ENCODE data around the gene HSH2D.
"Not testable (repeated sequence)": the region's sequence is repeated elsewhere in the genome, so short reads cannot be mapped to it uniquely, and the experiment has no call there.

HSH2D gene

GRCh38 chr19:16164222-16164890 lies 20.9 kb downstream of the HSH2D start:
- TF ChIP-seq, protein P1, sequence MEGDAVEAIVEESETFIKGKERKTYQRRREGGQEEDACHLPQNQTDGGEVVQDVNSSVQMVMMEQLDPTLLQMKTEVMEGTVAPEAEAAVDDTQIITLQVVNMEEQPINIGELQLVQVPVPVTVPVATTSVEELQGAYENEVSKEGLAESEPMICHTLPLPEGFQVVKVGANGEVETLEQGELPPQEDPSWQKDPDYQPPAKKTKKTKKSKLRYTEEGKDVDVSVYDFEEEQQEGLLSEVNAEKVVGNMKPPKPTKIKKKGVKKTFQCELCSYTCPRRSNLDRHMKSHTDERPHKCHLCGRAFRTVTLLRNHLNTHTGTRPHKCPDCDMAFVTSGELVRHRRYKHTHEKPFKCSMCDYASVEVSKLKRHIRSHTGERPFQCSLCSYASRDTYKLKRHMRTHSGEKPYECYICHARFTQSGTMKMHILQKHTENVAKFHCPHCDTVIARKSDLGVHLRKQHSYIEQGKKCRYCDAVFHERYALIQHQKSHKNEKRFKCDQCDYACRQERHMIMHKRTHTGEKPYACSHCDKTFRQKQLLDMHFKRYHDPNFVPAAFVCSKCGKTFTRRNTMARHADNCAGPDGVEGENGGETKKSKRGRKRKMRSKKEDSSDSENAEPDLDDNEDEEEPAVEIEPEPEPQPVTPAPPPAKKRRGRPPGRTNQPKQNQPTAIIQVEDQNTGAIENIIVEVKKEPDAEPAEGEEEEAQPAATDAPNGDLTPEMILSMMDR (IDR thresholded peaks at IDR 0.05; ENCODE audit: insufficient read depth, low read depth, low read length, missing control alignments) = no peak
- no peak for DNase-seq (ENCODE audit: low read depth)
- no peak overlapping the region for H3K4me3 ChIP-seq (ENCODE audit: low read length)

- DNase-seq (ENCODE audit: low read depth) = no peak
- H3K4me3 ChIP-seq (ENCODE audit: low read length) = no peak overlapping the region
- TF ChIP-seq, protein P1 (IDR thresholded peaks at IDR 0.05; ENCODE audit: insufficient read depth, low read depth, low read length, missing control alignments) = no peak
Measured at GRCh38 chr19:16166417-16166816, 22.9 kb downstream of the HSH2D start.

- TF ChIP-seq, protein P1 (IDR thresholded peaks at IDR 0.05; ENCODE audit: insufficient read depth, low read depth, low read length, missing control alignments) = no peak
- no peak overlapping the region for H3K4me3 ChIP-seq (ENCODE audit: low read length)
- no peak for DNase-seq (ENCODE audit: low read depth)
Measured at GRCh38 chr19:16167055-16167454, 23.6 kb downstream of the HSH2D start.

DNA sequence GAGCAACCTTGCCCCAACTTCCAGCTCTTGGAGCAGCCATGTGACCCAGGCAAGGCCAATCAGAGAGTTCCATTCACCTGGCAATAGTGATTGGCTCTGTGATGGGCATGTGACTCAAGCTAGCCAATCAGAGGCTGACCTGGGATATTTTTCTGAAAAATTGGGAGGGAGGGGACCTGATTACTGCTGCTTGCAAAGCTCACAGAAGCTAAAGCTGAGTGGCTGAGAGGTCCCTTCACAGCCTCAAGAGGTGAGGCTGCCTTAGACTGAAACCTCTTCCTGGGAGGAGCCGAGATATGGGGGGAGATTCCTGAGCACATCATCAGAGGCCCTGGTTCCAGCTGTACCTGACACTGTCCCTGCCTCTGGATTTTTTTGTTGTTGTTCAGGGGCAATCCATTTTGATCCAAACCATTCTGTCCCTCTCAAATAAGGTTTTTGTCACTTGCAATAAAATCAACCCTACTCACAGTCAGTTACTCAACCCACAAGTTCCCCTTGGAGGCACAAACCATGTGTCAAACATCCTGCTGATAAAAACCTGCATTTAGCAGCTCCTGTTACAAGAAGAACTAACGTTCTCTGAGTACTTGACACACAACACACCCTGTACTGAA lies 25.1 kb downstream of the HSH2D start:
- TF ChIP-seq, protein P1 (IDR thresholded peaks at IDR 0.05; ENCODE audit: insufficient read depth, low read depth, low read length, missing control alignments) = no peak
- H3K4me3 ChIP-seq (ENCODE audit: low read length) = no peak overlapping the region
- DNase-seq (ENCODE audit: low read depth) = no peak

DNA sequence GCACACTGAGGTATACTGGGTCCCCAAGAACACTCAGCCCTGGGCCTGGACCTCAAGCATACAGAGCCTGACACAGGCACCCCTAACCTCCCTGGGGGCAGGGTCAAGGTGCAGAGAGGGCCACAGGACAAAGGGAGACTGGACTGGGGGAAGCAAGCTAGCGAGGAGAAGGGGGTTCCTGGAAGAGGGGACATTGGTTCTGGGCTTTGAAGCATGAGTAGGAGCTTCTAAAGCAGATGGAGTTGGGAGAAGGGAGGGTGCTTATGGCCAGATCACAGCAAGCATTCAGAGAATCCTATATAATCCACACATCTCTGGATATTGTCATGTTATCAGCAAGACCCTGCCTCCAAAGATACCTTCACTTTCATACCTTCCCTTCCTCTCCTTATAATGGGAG lies 26.6 kb downstream of the HSH2D start:
- H3K4me3 ChIP-seq (ENCODE audit: low read length) = no peak overlapping the region
- TF ChIP-seq, protein P1 (IDR thresholded peaks at IDR 0.05; ENCODE audit: insufficient read depth, low read depth, low read length, missing control alignments) = no peak
- no peak for DNase-seq (ENCODE audit: low read depth)

GRCh38 chr19:16175954-16176353 lies 32.5 kb downstream of the HSH2D start:
- no peak overlapping the region for H3K4me3 ChIP-seq (ENCODE audit: low read length)
- TF ChIP-seq, protein P1 (IDR thresholded peaks at IDR 0.05; ENCODE audit: insufficient read depth, low read depth, low read length, missing control alignments) = no peak
- no peak for DNase-seq (ENCODE audit: low read depth)

GRCh38 chr19:16178866-16179265 lies 35.4 kb downstream of the HSH2D start:
- DNase-seq (ENCODE audit: low read depth) = not testable (repeated sequence)

More at GRCh38 chr19:16178866-16179265, 35.4 kb downstream of the HSH2D start:
- not testable (repeated sequence) for H3K4me3 ChIP-seq (ENCODE audit: low read length)
